GM19438 (cell line): ENCODE measurements around the gene DUOX2.
"Not testable (repeated sequence)": the region's sequence is repeated elsewhere in the genome, so short reads cannot be mapped to it uniquely, and the experiment has no call there.

Experiments
- ATAC-seq: cut with Tn5 transposase; IDR thresholded peaks from one replicate; pipeline ENCODE4 v1.9.1; 2021; ENCODE audit warnings: low read depth; ENCODE audit not compliant: unreplicated experiment

DUOX2 gene

DNA sequence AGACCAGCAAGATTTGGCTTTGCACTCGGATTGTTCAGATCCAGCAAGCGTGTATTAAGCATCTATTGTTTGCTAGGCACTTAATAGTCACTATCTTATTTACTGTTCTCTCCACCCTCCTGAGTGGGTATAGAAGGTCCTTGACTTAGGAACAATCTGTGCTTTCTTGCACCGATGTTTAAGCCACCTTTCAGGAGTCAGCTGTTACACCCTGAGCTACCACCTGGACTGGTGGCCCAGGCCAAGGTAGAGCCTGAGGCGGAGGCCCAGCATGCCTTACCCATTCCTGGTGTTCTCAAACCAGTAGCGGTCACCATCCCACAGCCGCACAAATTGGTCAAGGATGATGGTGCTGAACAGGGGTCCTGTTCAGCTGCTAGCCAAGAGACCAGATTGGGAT lies 25.8 kb upstream of the DUOX2 start:
- ATAC-seq, result no peak

GRCh38 chr15:45138814-45139765 lies 25.1 kb upstream of the DUOX2 start:
- no peak for ATAC-seq

DNA sequence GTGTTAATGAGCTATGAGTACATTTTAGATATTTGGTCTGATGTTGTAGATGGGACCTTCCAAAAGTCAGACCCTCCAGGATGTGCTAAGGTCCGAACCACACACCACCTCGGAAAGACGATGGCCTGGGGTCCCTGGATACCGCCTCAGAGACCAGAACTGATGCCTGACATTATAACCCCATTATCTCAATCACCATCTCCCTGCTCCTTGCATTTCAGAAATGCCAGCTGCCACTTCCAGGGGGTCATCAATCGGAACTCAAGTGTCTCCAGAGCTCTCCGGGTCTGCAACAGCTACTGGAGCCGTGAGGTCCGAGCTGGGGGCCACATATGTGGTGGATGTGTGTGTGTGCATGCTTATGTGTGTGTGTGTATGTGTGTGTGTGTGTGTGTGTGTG lies 23.7 kb upstream of the DUOX2 start:
- no peak for ATAC-seq

DNA sequence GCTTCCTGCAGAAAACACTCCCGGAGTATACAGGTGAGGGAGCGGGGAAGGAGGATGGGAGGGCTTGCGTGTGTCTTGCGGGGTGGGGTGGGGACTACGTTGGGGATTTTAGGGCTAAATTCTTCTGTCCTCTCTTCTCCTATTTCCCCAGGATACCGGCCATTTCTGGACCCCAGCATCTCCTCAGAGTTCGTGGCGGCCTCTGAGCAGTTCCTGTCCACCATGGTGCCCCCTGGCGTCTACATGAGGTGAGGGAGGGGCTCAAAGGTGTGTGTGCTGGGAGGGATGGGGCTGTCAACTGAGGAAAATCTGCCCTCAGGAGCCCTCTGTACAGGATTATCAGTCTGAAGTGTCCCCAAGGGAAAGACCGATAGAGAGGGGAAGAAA lies 22.4 kb upstream of the DUOX2 start:
- no peak for ATAC-seq

- not testable (repeated sequence) for ATAC-seq
These were observed 21.9 kb upstream of the DUOX2 start for GRCh38 chr15:45135705-45136377.

GRCh38 chr15:45134682-45135604 lies 21.0 kb upstream of the DUOX2 start:
- ATAC-seq, result no peak

GRCh38 chr15:45134046-45134445 lies 20.1 kb upstream of the DUOX2 start:
- no peak for ATAC-seq

DNA sequence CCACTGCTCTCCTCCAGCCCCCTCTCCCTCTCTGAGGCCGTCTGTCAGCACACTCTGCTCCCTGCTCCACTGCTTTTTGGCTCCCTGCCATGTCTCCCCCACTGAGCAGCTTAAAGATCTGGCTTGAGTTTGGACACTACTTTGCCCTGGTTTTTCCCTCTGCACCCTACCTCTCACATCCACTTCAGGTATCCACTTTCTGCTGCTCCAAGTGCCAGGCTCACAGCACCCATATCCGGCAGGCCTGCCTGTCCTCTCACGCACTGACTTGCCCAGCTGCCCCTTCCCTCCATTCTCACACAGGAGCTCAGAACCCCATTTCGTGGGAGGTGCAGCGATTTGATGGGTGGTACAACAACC lies 19.6 kb upstream of the DUOX2 start:
- no peak for ATAC-seq

DNA sequence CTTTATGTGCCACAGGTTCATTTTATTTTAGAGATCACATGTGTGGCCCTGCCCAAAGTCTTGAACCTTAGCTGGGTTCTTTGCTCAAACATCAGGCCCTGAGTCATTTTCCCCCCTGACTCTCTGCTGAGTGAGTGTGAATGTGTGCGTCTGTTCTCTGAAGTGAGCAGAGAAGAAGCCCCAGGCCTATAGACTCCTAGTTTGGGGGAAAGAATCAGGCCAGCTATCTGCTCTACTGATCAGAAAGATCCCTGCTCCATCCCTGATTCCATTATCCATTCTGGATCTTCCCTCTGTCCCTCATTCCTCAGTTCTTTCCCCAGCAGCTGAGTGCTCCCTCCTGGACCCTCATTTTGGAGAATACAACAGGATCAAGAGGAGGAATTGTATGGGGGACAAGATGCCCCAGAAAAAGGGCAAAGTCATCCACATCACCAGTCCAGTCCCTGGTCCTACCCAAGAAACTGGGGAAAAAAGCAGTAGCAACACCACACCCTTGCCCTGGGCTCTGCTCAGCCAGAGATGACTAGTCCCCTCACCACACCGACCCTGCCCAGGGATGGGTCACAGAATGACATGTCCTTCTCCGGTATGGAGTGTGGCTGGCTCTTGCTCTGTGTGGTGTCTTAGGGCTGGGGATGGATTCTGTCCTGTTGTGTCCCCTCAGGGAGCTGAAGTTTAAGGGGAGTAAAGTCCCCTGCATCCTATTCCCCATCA lies 19.0 kb upstream of the DUOX2 start:
- ATAC-seq, result no peak

DNA sequence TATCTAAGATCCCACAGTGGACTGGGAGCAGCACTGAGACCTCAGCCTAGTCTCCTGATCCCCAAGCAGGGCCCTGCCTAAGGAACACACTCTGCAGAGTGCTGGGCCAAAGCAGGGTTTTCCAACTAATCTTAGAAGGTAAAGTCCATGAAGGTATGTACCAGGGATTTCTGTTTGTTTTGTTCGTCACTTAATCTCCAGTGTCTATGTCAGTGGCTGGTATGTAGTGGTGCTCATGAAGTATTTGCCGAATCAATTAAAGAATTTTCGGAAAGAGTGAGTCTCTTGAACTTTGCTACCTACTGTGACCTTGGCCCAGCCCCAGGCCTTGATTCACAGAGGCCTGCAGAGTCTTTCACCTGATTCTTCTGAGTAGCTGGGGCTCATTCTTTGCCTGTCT lies 17.5 kb upstream of the DUOX2 start:
- ATAC-seq, result no peak

DNA sequence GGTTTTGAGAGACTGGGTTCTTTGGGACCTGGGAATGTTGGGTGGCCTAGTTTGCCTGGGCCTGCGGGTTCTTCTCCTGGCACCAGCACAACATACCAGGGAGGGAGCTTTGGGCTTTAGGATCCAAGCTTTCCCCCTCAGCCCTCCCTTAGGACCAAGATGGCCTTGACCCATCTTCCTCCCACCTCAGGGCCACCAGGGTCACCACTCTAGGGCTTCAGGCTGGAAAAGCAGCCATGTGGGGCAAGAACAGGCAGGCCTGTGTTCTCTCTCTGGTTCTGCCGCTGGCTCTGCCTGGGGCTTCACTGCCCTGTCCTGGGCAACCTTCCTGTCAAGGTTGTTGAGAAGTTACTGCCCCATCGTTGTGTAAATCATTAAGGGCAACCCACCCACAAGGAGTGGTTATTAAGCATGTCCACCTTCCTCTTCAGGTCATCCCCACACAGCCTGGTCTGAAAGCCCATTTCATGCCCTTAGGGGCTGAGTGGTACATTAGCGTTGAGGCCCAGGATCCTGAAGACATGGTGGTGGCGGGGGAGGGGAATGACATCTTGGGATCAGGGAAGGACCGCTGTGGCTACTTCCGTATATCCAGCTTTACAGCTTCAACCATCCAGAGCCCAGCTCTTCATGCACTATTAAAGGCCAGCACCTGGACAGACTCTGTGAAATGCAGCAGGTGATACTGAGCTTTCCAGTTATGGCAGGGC lies 16.5 kb upstream of the DUOX2 start:
- no peak for ATAC-seq

- ATAC-seq, result no peak
These were observed 15.7 kb upstream of the DUOX2 start, which contains the start of the genes DUOX1 and DUOXA1 for GRCh38 chr15:45129651-45130129. Gene DUOX1 (plus strand): TSS chr15:45129994. CDS start chr15:45131967, 1,973 bp downstream. Gene DUOXA1 (minus strand): TSS chr15:45129879. CDS start chr15:45123014, 6,865 bp downstream.

GRCh38 chr15:45128971-45129639 lies 15.1 kb upstream of the DUOX2 start:
- ATAC-seq, result no peak

GRCh38 chr15:45126535-45127158 lies 12.7 kb upstream of the DUOX2 start:
- no peak for ATAC-seq

DNA sequence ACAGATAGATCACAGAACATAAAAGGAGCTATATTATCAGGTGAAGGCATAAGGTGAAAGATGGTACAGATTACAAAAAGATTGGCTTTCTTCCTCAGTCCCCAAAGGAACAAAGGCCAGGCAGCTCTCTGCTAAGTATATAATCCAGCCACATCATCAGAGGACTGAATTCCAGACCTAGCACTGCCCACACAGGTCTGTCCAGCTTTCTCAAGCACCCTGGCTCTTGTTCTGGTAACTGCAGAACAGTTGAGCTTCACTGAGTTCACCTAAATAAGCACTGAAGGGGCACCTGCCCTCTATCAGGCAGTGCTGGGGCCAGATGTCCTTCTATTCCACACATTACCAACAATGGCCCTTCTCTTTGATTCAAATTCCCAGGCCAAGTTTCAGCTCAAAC lies 9.4 kb upstream of the DUOX2 start:
- ATAC-seq, result no peak

DNA sequence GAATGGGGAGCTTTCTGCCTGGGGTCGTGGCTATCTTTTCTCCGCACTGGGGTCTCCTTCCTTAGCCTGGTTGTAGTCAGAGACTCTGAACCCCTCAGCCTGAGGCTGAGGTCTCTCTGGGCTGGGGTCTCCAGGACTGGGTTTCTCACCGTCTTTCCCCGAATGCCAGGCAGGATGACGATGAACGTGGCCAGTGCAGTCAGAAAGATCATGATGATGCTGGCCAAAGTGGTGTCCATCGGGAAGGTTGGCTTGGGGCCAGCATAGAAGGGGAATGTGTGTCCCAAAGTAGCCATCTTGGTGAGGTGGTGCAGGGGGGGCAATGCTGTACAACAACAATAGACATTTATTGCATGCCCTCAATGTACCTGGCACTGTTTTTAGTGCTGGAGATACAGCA lies 8.7 kb upstream of the DUOX2 start:
- no peak for ATAC-seq

DNA sequence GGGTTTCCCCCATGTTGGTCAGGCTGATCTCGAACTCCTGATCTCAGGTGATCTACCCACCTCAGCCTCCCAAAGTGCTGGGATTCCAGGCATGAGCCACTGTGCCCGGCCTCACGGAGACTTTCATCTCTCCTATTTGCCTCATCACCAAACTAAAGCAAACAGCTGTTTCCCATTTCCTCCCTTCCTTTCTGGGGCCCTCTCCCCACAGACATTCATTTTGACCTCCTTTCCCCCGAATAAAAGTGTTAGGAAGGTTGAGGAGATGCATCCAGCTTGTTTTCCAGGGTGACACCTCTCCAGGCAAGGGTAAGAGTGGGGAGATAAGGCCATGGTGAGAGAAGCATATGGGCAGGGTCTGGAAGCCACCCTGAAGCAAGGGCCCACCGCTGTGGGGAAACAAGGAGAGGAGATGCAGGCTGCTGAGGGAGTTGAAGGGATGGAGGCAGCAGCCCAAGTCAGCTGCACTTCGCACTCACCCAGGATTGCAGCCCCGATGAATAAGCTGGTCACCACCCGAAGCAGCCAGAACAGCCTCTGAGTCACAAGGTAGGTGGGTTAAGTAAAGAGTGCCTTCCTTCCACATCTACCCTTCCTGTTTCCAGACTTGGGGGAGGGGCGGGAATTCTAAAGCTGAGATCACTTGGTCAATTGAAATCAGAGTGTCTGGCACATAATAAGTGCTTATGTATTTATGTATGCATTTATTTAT lies 7.9 kb upstream of the DUOX2 start:
- no peak for ATAC-seq

GRCh38 chr15:45121020-45121419 lies 7.0 kb upstream of the DUOX2 start:
- ATAC-seq, result no peak
